ENCODE results near the gene GARIN5A.

The GARIN5A gene

GRCh38 chr19:50508843-50509190 lies 32.2 kb upstream of the GARIN5A start:
- DNase-seq (ENCODE audit: low spot score), result no peak

DNA sequence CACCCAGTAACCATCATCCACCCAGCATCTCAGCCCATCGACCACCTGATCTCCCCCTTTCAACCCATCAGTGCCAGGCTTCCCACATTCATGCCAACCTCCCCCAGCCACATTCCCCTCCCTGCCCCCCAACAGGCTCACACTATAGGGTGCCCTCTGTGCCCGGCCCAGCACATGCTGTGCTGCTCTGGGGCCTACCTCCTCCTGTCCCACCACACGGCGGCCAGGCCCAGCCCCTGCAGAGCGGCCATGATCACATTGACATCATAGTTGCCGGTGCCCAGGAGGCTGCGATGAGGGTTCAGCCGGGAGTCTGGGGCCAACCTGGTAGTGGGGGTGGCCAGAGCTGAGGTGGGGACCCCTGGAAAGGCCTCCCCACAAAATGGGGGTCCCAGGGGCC lies 30.7 kb upstream of the GARIN5A start:
- DNase-seq (ENCODE audit: low spot score), result no peak

DNA sequence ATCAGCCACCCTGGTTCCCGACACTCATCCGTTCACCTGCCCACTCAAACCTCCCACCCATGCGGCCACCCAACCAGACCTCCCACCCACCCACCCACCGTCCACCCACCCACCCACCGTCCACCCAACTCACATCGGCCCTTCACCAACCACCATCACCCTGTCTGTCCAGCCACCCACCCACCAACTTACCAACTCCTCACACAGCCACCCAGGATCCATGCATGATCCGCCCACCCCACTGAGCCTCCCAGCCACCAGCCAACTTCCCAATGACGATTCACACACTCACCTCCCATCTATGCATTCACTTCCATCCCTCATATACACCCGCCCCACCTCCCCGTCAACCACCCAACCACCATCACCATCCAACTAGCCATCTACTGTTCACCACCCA lies 30.1 kb upstream of the GARIN5A start:
- no peak for DNase-seq (ENCODE audit: low spot score)

DNA sequence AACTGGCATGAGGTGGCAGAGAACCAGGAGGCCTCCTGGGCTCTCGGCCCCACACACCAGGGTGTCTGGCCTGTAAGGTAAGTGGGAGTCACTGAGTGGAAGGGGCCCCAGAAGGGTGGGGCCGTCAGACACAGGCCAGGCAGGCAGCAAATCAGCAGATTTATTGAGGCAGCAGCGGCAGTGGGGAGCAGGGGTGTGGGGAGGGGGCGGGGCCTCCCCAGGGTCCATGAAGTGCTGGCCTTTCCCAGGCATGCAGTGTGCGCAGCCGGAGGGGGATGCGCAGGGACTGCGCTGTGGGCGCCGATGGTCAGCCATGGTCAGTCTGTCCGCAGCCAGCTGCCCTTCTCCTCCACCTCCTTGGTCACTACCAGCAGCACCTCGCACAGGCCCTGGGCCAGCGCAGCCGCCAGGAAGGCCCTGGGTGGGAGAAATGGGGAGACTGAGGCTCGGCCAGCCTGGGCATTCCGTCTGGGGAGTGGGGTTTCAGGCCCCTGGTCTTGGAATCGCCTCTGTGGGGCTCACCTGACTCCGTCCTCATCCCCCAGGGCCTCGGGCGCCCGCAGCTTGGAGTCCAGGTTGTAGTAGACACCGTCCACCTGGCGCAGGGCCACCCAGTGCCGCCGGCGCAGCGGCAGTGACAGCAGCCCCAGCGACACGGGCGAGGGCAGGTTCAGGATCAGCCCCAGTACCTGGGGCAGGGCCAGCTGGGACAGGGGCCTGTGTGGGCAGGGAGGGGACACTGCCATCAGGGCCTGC lies 29.4 kb upstream of the GARIN5A start:
- no peak for DNase-seq (ENCODE audit: low spot score)

DNA sequence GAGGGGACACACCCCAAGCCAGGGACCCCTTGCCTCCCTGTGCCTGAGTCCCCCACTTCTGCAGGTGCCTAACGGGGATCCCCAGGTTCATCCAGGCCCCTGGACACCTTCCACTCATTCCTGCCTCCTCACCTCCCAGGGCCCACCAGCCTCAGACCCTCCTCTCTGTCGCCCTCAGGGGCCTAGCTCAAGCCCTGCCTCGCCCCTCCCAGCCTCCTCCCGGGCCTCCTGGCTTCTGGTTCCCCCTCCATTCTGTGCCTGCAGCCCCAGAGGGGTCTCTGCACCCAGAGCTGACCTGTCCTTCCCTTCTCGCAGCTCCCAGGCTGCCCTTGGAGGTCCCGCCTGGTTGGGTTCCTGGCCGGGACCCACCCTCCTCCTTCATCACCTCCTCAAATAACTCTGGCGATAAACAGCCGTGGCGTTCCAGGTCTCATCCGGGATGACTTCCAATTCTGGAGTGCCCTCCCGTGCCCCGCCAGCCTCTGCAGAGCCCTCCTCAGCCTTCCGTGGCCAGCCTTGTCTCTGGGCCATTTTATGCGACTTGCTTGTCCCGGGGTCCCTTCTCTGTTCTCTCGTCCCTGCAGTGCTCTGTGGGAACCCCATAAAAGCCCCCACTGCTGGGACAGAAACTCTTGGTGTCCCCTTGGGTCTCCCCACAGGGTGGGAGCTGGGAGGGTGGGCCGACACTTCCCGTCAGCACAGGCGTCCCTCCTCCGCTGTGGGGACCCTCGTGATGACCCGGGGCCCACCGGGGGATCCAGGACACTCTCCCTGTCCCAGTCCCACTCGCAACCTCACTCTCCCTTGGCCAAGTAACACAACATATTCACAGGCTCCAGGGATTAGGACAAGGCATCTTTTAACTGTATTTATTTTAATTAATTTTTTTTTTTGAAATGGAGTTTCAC lies 25.2 kb upstream of the GARIN5A start:
- DNase-seq (ENCODE audit: low spot score), result no peak

DNA sequence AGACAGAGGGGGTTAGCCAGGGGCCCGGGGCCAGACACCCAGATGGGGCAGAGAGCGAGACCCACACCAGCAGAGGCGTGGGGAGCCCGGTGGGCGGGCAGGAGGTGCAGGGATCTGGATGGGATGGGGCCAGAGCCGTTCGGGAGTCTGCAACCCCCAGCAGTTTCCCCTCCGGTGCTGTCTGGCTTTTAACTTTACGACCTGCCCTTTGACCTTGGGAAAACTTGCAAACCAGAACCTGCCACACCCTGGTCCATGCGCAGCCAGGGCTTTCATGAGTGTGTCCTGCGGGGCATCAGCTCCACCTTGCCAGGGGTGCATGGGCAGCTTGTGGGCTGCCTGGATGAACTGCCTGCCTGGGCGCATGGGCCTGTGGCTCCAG lies 24.5 kb upstream of the GARIN5A start:
- no peak for DNase-seq (ENCODE audit: low spot score)

- DNase-seq (ENCODE audit: low spot score), result no peak
Measured at GRCh38 chr19:50500753-50501151, 24.1 kb upstream of the GARIN5A start.

GRCh38 chr19:50500060-50500752 lies 23.6 kb upstream of the GARIN5A start:
- DNase-seq (ENCODE audit: low spot score), result no peak

GRCh38 chr19:50498219-50499056 lies 21.8 kb upstream of the GARIN5A start:
- DNase-seq (ENCODE audit: low spot score), result no peak

DNA sequence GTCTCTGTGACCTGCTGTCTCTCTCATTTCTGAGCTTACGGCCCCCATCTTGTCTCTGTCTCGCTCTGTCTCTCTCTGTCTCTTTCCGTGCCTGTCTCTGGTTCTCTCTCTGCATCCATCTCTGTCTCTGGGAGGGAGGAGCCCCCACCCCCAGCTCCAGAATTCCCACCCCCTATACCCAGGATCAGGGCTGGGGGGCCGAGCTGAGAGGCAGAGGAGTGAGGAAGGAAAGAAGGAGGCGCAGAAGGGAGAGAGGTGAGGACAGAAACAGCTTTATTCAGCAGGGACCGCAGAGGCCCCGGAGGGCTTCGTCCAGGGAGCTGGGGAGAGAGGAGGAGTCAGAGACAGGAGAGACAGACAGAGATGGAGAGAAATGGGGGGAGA lies 20.4 kb upstream of the GARIN5A start:
- no peak for DNase-seq (ENCODE audit: low spot score)

DNA sequence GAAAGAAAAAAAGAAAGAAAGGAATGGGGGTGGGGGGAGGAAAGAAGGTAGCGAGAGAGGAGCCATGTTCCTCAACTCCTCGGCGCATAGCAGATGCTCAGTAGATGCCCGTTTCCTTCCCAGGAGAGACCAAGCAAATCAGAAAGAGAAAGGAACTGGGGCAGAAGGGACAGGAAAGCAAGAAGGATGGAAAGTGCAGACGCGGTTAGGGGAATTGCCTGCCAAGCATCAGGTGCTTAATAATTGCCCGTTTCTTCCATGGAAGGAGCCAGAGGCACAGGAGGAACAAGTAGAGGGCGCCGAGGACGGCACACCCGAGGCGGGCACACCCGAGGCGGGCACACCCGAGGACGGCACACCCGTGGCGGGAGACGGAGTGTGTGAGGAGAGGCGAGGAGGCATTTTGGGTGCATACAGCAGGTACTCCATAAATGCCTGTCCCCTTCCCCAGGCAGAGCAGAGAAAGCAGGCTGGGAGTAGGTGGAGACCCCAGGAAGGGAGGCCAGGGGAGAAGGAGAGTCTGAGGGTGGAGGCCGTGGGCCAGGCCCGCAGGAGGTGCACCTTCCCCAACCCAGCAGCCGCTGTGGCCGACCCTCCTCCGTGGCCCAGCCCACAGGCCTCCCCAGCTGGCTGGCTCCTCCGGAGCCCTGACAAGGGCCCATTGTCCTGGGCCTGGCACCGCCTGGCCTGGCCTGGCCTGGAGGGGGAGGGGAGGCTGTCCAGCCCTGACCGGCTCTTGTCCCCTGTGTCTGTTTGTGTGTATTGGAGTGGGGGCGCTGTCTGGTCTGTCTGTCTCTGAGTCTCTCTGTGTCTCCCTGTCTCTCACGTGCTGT lies 19.8 kb upstream of the GARIN5A start:
- DNase-seq (ENCODE audit: low spot score), result no peak

GRCh38 chr19:50495020-50495531 lies 18.4 kb upstream of the GARIN5A start:
- DNase-seq (ENCODE audit: low spot score), result no peak

DNA sequence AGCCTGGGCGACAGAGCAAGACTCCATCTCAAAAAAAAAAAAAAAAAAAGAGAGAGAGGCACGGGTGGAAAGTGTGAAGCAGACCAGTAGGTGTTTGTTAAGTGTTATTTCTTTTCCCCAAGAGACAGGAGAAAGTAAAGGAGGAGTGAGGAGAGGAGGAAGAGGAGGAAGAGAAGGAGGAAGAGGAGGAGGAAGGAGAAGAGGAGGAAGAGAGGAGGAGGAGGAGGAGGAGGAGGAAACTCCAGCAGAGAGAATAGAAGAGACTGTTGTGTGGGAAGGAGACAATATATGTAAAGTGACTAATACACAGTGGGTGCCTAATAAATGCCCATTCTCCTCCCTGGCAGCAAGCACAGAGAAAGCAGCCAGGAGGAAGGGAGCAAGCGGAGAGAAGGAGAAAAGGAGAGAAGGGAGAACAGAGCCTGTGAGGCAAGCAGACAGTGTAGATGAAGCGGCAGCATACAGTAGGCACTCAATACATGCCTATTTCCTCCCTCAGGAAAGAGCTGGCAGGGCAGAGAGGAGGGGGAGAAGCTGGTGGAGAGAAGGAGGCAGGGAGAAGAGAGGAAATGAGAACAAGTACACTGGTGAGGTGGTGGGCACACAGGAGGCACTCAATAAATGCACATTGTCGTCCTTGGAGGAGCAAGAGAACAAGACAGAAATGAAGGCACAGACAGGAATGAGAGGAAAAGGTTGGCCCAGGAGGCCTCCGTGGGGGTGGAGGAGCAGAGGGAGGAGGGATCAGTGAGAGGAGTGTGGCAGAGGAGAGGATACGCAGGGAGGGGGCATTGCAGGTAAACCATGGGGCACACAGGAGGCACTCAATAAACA lies 17.8 kb upstream of the GARIN5A start:
- no peak for DNase-seq (ENCODE audit: low spot score)

DNA sequence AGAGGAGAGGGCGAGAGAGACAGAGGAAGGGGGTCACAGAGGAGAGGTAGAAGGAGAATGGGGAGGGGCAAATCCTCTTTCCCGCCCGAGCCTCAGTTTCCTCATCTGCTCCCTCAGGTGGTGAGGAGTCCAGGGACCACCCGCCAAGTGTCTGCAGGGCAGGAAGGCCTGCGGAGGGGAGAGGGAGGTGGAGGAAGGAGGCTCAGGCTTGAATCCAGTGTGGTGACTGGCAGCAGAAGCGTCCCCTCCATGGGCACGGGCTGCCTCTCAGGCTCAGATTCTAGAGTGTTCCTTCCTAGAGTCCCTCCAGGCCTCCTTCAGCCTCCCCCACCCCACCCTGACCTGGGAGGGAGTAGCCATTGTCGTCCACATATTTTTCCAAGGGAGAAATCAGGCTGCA lies 16.5 kb upstream of the GARIN5A start:
- DNase-seq (ENCODE audit: low spot score), result no peak

- no peak for DNase-seq (ENCODE audit: low spot score)
Measured at GRCh38 chr19:50492303-50493052, 15.8 kb upstream of the GARIN5A start.

DNA sequence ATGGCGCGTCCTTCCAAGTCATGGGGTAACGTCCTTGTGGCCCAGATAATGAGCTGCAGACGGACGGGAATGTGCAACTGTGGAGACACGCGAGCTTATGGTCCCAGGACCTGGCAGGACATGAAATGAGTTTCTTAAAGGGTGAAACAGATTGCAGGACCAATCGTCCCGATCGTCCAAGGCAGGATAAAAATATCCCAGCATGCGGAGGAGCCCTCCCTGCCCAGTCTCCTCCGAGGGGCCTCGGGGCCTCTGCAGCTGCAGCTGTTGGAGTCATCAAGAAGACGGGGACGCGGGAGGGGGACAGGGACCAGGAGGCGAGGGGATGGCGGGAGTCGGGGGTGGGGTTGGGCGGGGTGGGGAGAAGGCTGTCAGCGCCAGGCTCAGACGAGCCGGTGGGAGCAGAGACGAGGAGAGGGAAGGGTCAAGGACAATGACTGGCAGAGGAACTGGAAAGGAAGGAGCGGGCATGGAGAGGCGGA lies 14.4 kb upstream of the GARIN5A start:
- DNase-seq (ENCODE audit: low spot score), result no peak

DNA sequence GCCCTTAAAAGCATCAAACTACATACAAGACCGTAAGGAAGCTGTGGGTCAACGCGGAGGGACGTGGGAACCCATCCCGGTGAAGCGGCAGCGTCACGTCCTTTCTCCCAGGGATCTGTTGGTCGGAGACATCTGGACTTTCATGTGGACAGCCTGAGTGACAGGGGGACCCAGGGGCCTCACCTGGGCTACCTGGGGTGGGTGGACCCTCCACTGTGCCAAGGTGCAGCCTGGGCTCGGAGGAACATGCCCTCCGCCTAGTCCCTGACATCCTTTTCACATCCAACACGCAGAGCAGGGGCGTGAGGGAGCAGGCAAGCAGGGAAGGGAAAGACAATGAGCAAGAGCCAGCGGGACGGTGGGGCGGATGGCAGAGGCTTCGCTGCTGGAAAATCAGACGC lies 13.8 kb upstream of the GARIN5A start:
- DNase-seq (ENCODE audit: low spot score), result no peak

DNA sequence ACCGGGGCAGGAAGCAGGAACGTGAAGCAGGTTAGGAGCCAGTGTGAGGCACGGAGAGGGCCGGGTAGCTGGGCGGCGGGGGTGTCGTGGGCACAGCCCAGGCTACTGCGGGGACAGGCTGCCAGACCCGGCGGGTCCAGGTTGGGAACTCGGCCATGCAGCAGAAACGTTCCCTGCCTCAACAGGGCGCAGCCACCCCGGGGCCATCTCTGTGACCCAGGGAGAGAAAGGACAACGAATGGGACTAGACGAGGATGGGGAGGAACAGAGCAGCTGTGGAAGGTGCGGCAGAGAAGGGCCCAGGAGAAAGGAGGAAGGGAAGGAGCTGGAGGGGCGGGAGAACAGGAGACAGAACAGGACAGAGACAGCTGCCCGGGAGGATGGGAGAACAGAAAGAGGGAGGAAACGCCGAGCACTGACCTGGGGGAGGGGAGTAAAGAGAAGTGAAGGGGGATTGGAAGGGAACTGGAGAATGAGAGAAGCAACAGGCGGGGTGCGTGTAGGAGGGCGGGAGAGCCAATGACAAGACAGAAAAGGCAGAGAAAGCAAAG lies 12.9 kb upstream of the GARIN5A start:
- DNase-seq (ENCODE audit: low spot score), result no peak
